Hepatic stellate cell (primary cell): ENCODE data around the gene STAT3.
A peak's percentile ranks its signal among the peaks of the same experiment; 100 is the strongest.
"Not testable (repeated sequence)": the region's sequence is repeated elsewhere in the genome, so short reads cannot be mapped to it uniquely, and the experiment has no call there.

Experiments
- DNase-seq: peaks from one replicate; pipeline ENCODE4 v3.0.0; 2011; ENCODE audit warnings: low spot score

Gene STAT3

GRCh38 chr17:42408061-42408460 lies 19.8 kb upstream of the STAT3 start:
- no peak for DNase-seq

DNA sequence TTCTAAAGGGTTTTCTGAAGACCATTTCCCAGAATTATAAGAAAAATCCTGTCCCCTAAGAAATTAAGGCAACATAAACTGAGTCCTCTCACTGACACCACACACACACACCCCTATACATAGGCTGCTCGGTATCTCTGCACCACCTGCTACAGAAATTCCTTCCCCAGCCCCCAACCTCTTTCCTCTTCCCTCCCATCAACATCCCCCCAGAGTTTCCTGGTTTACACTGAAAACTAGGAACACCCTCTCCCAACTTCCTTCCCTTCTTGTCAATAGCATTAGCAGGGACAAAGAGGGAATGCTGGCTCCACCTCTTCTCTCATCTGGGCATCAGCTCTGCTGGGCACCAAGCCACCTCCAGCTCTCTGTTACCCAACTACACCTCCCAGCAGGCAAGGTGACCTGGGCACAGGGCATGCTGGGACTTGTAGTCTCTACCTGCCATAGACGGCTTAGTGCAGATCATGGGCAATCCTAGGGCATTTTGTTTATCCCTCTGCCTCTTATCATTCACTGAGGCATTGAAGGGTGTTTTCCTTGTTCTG lies 19.1 kb upstream of the STAT3 start:
- peak; percentile 32 for DNase-seq

- DNase-seq = no peak
These were observed 18.5 kb upstream of the STAT3 start for GRCh38 chr17:42406615-42407288.

DNA sequence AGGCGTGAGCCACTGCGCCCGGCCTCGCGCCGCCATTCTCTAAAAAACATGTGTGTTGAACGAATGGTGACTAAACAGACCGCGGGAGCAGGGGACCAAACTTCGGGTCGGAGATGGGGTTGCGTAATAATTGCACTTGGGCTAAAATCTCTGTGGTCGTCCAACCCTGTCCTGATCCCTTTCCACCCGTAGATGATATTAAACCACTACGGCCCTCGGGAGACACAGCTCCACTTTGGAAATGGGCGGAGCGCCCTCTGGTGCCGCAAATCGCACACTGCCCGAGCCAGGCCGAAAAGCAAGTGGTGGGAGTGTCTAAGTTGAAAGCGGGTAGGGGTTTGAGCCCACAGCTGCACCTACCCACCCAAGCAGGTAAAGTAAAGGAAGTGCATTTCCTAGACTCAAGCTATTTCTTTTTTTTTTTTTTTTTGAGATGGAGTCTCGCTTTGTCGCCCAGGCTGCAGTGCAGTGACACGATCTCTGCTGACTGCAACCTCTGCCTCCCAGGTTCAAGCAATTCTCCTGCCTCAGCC lies 17.8 kb upstream of the STAT3 start:
- peak; percentile 57 for DNase-seq

DNA sequence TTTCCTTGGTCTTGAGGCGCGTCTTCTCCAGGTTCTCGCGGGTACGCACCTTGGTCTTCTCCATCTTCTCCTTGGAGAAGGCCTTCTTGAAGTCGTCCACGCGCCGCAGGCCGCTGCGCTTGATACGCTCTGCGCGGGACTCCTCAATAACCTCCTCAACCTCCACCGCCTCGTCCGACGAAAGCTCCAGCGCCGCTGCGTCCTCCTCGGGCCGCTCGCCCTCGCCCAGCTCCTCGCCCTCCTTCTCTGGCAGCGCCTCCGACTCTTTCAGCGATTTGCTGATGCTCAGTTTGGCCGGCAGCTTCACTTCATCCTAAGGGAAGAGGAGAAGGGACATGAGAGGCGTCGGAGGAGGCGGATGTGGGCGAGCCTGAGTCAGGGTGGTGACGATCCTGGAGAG lies 16.8 kb upstream of the STAT3 start:
- DNase-seq = no peak

DNA sequence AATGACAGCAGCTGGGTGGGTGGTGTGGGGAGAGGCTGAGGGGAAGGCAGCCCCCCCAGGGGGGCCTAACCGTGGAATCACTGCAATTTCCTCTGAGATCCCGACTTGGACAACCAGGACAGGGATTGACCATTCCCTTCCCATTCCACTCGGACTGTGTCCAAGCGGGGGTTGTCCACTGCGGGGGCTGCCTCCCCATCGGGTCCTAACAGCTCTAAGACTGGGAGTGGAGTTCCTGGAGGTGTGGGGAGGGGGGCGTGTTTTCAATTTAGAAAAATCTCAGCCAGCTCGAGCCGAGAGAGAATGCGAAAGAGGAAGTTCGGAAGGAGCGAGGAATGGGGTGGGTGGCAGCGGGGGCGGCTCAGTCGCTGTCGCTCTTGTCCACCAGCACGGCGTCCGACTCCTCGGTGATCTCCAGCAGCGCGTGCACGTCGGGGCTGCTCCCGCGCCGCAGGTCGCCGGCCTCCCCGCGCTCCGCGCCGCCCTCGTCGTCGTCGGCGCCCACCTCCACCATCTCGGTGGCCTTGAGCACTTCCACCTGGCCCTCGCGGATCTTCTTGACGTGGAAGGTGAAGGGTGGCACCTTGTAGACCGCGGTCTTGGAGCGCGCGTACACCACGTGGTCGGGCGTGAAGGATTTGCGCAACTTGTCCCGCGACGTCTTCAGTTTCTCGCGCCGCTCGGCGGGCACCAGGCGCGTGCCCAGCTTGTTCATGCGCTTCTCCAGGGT lies 16.2 kb upstream of the STAT3 start:
- no peak for DNase-seq

GRCh38 chr17:42403150-42403549 lies 14.9 kb upstream of the STAT3 start:
- no peak for DNase-seq

DNA sequence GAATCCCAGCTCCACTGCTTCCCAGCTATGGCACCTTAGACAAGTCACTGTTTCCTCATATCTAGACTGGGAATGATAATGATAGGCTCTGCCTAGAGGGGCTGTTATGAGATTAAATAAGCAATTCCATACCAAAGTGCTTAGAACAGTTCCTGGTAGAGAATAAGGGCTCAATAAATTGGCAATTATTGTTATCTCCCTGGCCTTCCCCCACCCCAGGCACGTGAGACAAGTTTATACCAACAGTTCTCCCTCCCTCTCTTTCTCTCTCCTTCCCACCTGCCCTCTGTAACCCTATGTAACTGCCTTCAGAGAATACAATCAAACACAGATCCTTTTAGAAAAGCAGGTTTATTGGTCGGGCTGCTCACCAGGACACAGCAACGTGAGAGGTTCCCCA lies 13.9 kb upstream of the STAT3 start:
- DNase-seq = no peak

- DNase-seq = not testable (repeated sequence)
These were observed 12.7 kb upstream of the STAT3 start for GRCh38 chr17:42400844-42401375.

DNA sequence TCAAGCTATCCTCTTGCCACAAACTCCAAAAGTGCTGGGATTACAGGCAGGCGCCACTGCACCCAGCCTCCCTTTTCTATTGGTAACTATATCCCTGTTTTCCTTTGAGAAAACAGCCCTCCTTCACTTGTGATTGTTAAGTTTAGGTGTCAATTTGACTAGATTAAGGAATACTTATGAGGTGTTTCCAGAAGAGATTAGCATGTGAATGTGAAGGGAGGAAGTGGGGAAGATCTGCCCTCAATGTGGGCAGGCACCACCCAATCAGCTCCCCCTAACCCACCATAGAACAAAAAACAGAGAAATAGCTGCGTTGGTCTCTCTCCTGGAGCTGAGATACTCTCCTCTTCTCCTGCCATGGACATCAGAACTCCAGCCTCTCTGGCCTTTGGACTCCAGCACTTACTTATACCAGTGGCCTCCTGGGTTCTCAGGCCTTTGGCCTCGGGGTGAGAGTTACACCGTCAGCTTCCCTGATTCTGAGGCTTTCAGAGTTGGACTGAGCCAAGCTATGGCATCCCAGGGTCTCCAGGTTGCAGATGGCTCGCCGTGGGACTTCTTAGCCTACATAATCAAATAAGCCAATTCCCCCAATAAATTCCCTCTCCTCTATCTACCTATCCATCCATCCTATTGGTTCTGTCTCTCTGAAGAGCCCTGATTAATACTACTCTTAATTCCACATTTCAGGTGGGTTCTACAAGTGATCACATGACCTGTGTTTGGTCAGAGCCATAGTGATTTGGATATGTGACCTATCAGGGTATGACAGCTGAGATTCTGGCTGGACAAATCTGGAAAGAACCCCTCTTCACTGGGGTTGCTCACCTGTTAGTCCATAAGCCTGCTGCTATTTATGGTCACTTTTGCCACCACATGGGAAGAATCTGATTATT lies 12.0 kb upstream of the STAT3 start:
- DNase-seq = no peak

GRCh38 chr17:42399121-42399520 lies 10.9 kb upstream of the STAT3 start:
- DNase-seq = no peak

DNA sequence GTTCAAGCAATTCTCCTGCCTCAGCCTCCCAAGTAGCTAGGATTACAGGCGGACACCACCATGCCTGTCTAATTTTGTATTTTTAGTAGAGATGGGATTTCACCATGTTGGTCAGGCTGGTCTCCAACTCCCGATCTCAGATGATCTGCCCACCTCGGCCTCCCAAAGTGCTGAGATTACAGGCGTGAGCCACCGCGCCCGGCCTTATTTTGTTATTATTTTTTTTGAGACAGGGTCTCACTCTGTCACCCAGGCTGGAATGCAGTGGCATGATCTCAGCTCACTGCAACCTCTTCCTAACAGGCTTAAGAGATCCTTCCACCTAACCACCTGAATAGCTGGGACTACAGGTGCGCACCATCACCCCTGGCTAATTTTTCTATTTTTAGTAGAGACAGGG lies 7.4 kb upstream of the STAT3 start:
- DNase-seq = not testable (repeated sequence)

DNA sequence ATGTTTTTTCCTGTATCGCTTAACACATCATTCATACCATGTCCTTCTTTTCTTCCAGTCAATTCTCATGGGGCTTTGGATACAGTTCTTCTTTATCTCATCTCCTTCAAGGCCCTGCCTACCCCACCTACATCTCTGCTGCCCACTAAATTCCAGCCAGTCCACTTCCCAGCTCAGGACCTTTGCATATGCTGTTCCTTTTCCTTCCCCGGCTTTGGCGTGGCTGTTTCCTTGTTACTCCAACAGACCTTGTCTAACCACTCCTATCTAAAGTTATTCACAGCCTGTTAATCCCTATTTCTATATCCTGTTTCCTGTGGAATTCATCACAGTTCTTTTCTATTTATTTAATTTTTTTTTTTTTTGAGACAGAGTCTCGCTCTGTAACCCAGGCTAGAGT lies 6.6 kb upstream of the STAT3 start:
- DNase-seq = no peak

GRCh38 chr17:42392692-42393415 lies 4.6 kb upstream of the STAT3 start:
- no peak for DNase-seq

DNA sequence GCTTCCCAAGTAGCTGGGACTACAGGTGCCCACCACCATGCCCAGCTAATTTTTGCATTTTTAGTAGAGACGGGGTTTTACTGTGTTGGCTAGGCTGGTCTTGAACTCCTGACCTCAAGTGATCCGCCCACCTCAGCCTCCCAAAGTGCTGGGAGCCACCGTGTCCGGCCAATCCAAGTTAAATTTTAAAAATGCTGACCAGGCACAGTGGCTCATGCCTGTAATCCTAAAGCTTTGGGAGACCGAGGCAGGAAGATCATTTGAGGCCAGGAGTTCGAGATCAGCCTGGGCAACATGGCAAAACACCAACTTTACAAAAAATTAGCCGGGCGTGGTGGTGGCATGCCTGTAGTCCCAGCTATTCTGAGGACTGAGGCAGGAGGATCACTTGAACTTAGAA lies 3.2 kb upstream of the STAT3 start:
- not testable (repeated sequence) for DNase-seq

- DNase-seq = no peak
These were observed 1.7 kb upstream of the STAT3 start for GRCh38 chr17:42389899-42390298.

DNA sequence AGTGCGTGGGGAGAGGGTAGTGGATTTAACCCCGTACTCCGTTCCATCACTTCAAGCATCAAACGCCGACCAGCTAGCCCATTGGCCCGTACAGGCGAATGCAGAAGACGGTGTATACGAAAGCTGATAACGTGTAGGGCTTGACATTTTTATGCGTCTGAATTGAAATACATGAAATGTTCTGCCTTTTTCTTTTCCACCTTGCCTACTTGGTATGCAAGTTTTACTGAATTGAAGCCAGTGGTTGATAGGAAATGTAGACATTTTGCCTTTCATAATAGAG lies 834 bp upstream of the STAT3 start:
- DNase-seq = no peak

DNA sequence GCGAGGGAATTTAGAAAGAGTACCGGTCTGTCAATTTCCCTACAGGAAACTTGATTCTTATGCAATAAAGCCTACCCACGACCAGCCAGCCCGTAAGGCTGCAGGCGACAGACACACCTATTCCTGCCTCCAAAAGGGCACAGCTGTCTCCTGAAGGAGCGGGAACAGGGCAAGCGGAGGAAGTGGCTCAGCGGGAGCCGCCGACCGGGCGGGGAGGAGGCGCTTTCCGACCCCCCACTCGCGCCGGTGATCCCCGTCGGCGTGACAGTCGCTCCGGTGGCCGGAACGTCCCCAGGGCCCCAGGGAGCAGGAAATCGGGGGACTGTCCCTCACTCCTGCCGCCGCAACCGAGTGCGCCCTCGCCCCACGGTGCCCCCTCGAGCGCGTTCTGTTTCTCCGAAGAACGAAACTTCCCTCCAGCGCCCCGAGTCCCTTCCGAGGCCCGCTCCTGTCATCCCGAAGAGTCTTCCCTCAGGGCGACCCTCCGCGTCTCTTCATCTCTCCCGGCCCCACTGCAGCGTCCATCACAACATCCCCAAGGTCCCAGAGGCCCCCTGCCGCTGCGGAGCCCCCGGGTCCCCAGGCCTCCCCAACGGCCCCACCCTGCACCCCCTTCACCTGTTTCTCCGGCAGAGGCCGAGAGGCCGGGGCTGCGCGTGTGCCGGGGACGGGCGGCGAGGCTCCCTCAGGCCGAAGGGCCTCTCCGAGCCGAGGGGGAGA lies 421 bp downstream of the STAT3 start:
- peak; percentile 40 for DNase-seq

DNA sequence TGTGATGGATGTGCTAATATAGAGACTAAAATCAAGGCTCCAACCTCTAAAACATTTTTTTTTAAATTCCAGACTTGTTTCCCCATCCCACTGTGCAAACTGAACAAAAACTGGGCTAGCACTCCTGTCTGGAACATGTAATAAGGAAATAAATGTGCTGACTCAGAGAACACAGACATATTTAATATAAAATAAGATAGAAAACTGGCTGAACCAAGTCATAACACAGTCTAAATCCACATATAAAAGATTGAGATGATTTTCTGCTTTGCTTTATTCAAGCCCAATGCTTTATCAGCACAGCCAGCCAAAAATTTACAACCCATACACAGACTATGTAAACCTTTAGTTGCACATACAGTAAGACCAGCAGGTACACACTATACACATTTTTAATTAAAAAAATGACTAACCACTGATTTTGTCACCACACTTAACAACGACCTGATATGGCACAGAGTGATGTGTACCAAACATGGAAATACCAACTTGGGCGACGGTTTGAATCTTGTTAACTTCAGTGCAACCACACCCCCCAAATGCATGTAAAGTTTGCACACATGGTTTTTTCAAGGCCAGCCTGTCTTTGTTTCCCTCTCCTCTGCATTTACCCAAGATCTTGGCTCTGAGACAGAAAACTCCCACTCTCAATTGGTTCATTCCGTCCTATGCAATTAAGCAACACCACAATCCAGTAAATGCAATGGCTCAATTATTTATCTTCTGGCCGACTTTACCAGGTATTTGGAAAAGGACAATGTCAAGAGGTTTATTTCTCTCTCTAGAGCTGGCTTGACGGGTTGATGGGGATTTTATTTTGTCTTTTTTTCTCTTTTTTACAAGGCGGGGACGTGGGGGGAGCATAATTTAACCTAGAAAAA lies 1.2 kb downstream of the STAT3 start:
- DNase-seq = peak; percentile 46

- no peak for DNase-seq
These were observed 6.3 kb downstream of the STAT3 start for GRCh38 chr17:42381898-42382297.
